ENCODE data around the gene LTC4S. TPM values are rescaled to one million over a fixed set of nuclear protein-coding genes. Genes with fewer than 3 reads are reported as not detected.

The LTC4S gene
- polyA plus RNA-seq, 1 experiment = 0.88 TPM

- TF ChIP-seq, protein P1, sequence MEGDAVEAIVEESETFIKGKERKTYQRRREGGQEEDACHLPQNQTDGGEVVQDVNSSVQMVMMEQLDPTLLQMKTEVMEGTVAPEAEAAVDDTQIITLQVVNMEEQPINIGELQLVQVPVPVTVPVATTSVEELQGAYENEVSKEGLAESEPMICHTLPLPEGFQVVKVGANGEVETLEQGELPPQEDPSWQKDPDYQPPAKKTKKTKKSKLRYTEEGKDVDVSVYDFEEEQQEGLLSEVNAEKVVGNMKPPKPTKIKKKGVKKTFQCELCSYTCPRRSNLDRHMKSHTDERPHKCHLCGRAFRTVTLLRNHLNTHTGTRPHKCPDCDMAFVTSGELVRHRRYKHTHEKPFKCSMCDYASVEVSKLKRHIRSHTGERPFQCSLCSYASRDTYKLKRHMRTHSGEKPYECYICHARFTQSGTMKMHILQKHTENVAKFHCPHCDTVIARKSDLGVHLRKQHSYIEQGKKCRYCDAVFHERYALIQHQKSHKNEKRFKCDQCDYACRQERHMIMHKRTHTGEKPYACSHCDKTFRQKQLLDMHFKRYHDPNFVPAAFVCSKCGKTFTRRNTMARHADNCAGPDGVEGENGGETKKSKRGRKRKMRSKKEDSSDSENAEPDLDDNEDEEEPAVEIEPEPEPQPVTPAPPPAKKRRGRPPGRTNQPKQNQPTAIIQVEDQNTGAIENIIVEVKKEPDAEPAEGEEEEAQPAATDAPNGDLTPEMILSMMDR (IDR thresholded peaks at IDR 0.05; ENCODE audit: insufficient read depth, low read depth, low read length) = no peak
- CTCF ChIA-PET = interaction anchor here (0.7 kb wide), 1 partner anchor 19 kb away, joined by 3 read pairs; no protein-coding TSS in a partner anchor
- no peak for DNase-seq (ENCODE audit: low read depth)
- POLR2A ChIA-PET = no interaction called here
- Histone ChIP-seq H3K4me3 (ENCODE audit: low read depth, low read length) (no peak overlapping the region), H3K27me3 (ENCODE audit: control insufficient read depth, insufficient read depth, low read length) (no peaks in the 10 kb centered on the region), H3K36me3 (ENCODE audit: control insufficient read depth, insufficient read depth, low read length) (peaks cover 69% of the 10 kb centered on the region)
Measured at GRCh38 chr5:179827680-179828079, 33.9 kb downstream of the LTC4S start.

GRCh38 chr5:179828756-179829421, 35.1 kb downstream of the LTC4S start:
- ChIA-PET POLR2A (no interaction called here), CTCF (interaction anchor here (0.8 to 1.0 kb wide), 2 partner anchors 22 to 65 kb away, joined by 3 read pairs; no protein-coding TSS in a partner anchor)
- Histone ChIP-seq H3K36me3 (ENCODE audit: control insufficient read depth, insufficient read depth, low read length) (peaks cover 70% of the 10 kb centered on the region), H3K4me3 (ENCODE audit: low read depth, low read length) (no peak overlapping the region), H3K27me3 (ENCODE audit: control insufficient read depth, insufficient read depth, low read length) (no peaks in the 10 kb centered on the region)
- TF ChIP-seq, protein P1 (IDR thresholded peaks at IDR 0.05; ENCODE audit: insufficient read depth, low read depth, low read length) = no peak
- DNase-seq (ENCODE audit: low read depth) = no peak

DNA sequence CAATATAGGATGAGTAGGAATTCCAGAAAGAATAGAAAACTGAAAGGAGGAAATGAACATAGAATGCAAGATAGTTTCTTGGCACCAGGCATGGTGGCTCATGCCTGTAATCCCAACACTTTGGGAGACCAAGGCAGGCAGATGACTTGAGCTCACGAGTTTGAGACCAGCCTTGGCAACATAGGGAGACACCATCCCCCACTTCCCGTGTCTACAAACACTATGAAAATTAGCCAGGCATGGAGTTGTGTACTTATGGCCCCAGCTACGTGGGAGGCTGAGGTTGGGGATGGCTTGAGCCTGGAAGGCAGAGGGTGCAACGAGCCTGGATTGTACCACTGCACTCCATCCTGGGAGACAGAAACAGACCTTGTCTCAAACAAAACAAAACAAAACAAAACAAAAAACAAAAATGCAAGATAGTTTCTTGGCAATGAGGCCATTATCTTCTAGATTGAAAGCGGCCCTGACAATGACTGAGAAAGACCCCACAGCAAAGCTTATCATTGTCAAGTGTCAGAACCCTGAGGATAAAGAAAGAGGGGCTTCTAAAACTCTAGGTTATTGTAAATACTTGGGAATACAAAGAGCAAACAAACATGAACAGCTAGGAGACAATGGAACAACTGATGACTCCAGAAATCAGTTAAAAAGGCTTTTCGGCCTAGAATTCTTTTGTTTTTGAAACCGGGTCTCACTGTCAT, 36.1 kb downstream of the LTC4S start:
- ChIA-PET POLR2A (no interaction called here), CTCF (interaction anchor here (0.7 to 1.0 kb wide), 3 partner anchors 21 to 562 kb away, joined by 3 read pairs; no protein-coding TSS in a partner anchor)
- Histone ChIP-seq H3K4me3 (ENCODE audit: low read depth, low read length) (no peak overlapping the region), H3K27me3 (ENCODE audit: control insufficient read depth, insufficient read depth, low read length) (no peaks in the 10 kb centered on the region), H3K36me3 (ENCODE audit: control insufficient read depth, insufficient read depth, low read length) (peaks cover 64% of the 10 kb centered on the region)
- TF ChIP-seq, protein P1 (IDR thresholded peaks at IDR 0.05; ENCODE audit: insufficient read depth, low read depth, low read length) = no peak
- DNase-seq (ENCODE audit: low read depth) = no peak

DNA sequence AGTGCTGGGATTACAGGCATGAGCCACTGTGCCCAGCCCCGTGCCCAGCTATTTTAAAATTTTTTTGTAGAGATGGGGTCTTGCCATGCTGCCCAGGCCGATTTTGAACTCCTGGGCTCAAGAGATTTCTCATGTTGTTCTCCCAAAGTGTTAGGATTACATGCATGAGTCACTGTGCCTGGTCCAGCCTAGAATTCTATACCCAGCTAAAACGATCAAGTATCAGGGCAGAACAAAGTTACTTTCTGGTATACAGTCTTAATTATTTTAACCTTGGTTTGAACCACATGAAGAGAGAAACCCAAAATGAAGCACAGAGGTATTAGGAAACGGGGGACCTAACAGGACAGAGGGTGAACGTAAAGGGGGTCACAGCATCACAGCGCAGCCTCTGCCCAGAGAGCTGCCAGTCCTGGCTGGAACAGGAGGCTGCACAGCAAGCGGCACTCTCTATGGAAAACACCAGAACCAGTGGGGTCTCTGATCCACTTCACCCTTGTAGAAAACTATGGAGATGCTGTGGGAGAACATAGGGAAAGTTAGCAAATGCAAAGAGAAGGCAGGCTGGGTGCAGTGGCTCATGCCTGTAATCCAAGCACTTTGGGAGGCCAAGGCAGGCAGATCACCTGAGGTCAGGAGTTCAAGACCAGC, 37.2 kb downstream of the LTC4S start:
- no peak for DNase-seq (ENCODE audit: low read depth)
- CTCF ChIA-PET = interaction anchor here (0.9 kb wide), 1 partner anchor 563 kb away, joined by 3 read pairs; no protein-coding TSS in a partner anchor
- no peak overlapping the region for H3K4me3 ChIP-seq (ENCODE audit: low read depth, low read length)
- TF ChIP-seq, protein P1 (IDR thresholded peaks at IDR 0.05; ENCODE audit: insufficient read depth, low read depth, low read length) = no peak
- H3K27me3 ChIP-seq (ENCODE audit: control insufficient read depth, insufficient read depth, low read length) = no peaks in the 10 kb centered on the region
- peaks cover 54% of the 10 kb centered on the region for H3K36me3 ChIP-seq (ENCODE audit: control insufficient read depth, insufficient read depth, low read length)
- POLR2A ChIA-PET = no interaction called here
